HG02885 (cell line): ENCODE measurements around the gene RNF113B.

ENCODE experiments used
- ATAC-seq: cut with Tn5 transposase; IDR thresholded peaks from one replicate; pipeline ENCODE4 v1.9.1; 2021; ENCODE audit warnings: mild to moderate bottlenecking; ENCODE audit not compliant: unreplicated experiment, poor library complexity

RNF113B gene

GRCh38 chr13:98206946-98207345 lies 29.9 kb upstream of the RNF113B start:
- ATAC-seq, result no peak

DNA sequence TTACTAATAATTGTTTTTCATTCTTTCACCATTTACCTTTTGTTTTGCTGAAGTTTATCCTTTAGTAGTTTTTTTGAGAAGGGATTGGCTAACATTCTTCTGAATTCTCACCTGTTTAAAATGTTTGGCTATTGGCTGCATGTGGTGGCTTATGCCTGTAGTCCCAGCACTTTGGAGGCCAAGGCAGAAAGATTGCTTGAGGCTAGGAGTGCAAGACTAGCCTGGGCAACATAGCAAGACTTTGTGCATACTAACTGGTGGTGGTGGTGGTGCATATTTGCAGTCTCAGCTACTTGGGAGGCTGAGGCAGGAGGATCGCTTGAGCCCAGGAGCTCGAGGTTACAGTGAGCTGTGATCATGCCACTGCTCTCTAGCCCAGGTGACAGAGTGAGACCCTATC lies 27.5 kb upstream of the RNF113B start:
- ATAC-seq, result no peak

- no peak for ATAC-seq
Observed at GRCh38 chr13:98203646-98204326, 26.7 kb upstream of the RNF113B start.

DNA sequence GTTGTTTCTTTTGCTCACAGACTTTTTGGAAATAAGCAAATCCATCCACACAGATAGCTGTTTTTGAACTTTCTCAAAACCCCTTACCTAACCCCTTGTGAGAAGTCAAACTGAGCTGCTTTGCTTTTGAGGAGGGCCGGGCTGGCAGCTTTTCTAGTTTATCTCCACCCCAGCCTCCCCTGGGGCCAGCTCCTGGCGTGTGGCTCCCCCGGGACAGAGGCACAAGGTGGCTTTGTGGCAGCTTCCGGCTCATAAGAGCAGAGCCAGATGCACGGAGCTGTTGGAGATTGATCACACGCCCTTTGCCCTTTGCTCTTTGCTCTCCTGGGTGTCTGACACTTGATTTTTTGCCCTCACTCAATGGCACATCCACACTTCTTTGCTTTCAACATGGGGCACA lies 24.9 kb upstream of the RNF113B start:
- no peak for ATAC-seq

GRCh38 chr13:98201189-98201588 lies 24.1 kb upstream of the RNF113B start:
- ATAC-seq, result no peak

DNA sequence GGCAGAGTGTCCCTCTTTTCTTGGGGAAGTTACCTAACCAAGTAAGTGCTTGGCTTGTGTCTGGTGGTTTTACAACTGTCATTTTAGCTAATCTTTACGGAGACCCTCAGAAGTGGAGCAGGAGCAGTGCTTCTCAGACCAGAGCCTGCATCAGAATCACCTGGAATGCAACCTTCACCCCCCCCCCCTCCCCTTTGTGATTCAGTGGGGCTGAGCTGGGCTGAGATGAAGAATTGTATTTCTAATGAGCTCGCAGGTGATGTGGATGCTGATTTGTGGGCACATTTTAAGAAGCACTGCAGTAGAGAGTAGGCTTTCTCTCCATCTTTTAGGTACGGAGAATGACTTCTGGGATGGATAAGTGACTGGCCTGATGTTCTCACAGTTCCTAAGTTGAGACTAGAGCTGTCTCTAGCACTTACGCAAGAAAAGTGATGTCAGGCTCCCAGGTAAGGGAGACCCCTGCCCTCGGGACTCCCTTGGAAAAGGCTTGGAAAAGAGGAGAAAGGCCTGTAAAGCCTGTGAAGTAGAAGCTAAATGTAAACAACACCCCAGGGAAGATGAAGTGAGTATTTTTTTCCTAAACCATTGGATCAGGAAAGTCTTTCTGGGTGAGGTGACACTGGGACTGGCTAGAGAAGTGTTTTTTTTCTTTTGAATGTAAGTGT lies 23.3 kb upstream of the RNF113B start:
- no peak for ATAC-seq

DNA sequence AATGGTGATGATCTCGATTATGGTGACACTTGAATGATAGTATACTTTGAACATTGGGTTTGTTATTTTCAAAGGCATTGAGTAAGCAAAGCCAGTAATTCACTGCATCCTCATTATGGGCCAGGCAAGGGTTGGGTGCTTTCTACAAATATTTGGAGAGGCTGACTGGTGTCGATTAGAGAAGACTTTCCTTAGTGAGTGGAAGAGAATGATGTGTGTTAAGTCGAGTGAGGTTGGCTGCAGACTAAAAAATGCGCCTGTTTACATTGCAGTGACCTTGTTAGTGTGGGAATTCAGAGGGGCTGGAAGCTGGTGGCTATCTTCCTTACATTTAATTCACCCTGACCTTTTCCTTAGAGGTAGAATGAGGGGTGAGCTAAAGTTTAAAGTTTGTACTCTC lies 22.4 kb upstream of the RNF113B start:
- no peak for ATAC-seq

DNA sequence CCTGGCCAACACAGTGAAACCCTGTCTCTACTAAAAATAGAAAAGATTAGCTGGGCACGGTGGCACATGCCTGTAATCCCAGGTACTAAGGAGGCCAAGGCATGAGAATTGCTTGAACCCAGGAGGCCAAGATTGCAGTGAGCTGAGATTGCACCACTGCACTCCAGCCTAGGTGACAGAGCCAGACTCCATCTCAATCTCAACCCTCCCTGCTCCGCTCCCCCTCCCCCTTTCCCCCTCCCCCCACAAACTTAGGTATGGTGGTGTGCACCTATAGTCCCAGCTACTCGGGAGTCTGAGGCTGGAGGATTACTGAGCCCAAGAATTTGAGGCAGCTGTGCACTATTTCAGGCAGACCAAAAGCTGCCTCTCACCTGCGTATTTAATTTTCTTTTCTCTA lies 21.6 kb upstream of the RNF113B start:
- ATAC-seq, result no peak

GRCh38 chr13:98195054-98195791 lies 18.2 kb upstream of the RNF113B start:
- ATAC-seq, result no peak

DNA sequence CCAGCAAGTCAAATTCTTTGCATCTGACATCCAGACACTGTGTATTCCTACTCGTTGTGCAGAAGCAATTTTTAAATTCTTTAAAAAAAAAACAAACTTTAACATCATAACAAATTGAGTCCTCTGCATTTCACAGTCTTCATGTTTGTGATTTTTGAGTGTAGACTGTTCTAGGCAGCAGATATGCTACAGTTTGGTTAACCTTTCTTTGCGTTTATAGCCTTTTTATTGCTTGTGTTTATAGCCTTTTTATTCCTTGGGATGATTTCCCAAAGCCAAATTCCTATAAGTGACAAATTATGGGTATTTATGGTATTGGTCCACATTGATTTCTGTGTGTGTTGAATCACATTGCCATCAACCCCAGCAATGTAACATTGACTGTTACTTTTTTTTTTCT lies 14.9 kb upstream of the RNF113B start:
- no peak for ATAC-seq

DNA sequence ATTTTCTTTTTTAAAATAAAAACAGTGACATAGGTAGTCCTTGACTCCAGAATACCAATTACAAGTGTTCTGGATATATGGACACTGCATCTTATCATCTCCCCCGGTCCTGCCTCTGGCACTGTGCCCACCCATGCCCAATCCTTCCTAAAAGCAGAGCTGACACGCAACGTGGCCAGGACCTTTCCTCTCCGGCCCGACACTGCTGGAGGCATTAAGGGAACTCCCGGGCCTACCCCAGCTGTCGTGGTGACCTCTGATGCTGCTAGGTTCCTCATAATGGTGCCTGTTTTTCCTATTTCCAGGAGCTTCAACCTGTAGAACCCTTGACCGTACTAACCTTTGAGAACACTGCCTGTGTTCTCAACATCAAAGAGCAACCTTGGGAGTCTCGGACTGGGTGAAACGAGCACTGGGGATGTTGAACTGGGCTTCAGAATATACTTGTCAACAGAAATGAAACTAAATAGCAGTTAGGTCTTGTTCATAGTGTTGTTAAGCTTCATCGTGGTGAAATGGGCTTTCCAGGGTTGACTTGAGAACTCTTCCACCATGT lies 13.9 kb upstream of the RNF113B start:
- ATAC-seq, result no peak

- ATAC-seq, result no peak
Observed at GRCh38 chr13:98189841-98190505, 12.9 kb upstream of the RNF113B start.

GRCh38 chr13:98188544-98189166 lies 11.6 kb upstream of the RNF113B start:
- no peak for ATAC-seq

GRCh38 chr13:98187965-98188261 lies 10.8 kb upstream of the RNF113B start:
- no peak for ATAC-seq

DNA sequence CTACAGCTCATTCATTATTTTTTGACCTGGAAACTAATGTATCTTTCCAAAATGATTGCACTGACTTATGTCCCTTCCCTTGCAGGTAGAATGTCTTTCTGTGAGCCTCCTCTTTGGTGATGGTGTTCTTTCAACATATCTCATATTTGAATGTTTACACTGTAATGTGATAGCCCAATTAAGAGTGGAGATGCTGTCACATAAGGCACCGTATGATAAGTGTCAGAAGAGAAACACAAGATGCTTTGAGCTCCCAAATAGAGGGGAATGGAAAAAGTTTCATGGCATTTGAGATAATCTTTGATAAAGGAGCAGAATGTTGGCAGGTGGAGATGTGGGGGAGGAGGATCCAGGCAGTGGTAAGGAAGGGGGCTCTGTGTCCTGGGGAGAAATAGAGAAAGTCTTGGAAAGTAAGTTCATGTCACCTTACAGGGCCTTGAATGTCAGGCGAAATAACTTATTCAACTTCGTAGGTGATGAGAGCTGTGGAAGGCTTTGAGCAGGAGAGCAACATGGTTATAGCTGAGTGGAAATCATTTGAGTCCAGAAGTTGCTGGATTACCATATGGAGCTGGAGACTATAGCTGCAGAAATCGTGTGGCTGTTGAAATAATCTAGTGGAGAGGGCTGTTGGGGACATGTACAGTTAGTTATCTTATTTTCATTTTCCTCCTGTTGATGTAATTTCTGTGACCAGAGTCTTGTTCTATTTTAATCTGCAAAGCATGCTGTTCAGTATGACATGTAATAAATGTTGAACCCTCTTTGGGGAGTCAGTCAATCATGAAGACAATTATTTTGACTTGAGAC lies 10.3 kb upstream of the RNF113B start:
- ATAC-seq, result no peak

DNA sequence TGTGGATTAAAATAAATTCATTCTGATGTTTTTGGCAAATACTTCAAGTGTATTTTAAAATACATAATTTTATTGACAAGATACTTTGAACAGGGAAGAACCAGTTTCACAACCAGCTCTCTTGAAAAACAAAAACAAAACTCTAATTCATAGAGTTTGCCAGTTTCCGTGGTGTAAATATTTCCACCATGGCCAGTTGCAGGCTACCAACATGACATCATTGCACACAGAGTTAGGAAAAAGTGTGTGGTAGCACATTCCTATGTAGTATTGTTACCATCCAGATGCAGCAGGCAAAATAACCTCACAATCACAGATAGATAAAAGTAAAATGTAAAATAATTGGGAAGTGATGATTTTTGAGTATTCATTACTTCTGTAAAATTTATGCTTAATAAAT lies 7.7 kb upstream of the RNF113B start:
- ATAC-seq, result no peak

DNA sequence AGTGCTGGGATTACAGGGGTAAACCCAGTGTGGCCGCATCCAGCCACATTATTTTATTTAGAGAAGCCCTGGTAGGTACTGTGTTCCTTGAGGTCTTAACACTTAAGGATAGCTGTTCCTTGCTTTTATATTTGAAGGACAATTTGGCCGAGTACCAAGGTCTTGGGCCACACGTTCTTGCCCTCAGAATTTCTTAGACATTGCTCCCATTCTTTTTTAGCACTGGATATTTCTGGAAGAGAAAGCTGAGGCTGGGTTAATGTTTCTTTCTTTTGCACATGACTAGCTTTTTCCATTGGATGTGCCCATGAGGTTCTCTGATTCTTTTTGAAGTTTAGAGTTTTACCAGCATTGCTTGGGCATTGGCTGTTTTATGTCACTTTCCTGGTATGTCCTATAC lies 5.5 kb upstream of the RNF113B start:
- no peak for ATAC-seq

- ATAC-seq, result no peak
Observed at GRCh38 chr13:98182153-98182552, 5.1 kb upstream of the RNF113B start.

DNA sequence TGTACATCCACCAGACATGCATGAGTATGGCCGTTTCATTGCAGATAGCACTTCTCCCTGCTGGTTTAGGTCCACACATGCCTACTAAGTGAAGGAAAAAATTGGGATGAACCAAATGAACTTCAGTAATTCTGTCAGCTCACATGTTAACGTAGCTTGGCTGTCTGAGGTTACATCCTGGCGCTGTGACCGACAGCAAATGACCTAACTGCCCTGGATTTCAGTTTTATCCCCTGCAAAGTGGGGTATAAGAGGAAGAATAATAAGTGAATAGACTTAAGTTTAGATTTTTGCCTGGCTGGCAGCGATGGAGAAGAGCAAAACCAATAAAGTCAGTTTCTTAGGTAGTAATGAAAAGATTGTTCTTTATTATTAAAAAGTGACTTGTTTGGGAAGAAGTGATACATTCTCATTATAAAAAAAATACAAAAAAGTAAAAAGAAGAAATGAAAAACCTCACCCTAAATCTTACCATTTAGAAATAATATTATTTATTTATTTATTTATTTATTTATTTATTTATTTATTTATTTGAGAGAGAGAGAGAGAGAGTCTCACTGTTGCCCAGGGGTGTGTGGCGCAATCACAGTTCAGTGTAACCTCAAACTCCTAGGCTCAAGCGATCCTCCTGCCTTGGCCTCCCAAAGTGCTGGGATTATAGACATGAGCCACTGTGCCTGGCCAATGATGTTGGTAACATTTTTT lies 4.2 kb upstream of the RNF113B start:
- ATAC-seq, result no peak
